ENCODE measurements around the gene RBM22. TPM values are rescaled to one million over a fixed set of nuclear protein-coding genes. Genes with fewer than 3 reads are reported as not detected.

RBM22 gene
- total and polyA plus RNA-seq, 10 of the 15 experiments (the other 5 are each of a cell fraction or from before 2014, with no cell fraction given), result 26.3 to 66.4 (median 43.0) TPM

- TF ChIP-seq RELB (IDR thresholded peaks at IDR 0.05; ENCODE audit: low read depth) (peak; percentile 91), POLR2AphosphoS2 (IDR thresholded peaks at IDR 0.05; ENCODE audit: low read depth, low read length) (peak; percentile 77), RELA (IDR thresholded peaks at IDR 0.05; ENCODE audit: borderline replicate concordance, partially characterized antibody) (peak; percentile 72), ZNF217 (IDR thresholded peaks at IDR 0.05) (no peak), POLR2A (IDR thresholded peaks at IDR 0.05; ENCODE audit: low read depth, low read length) (peak; percentile 93), YBX1 (IDR thresholded peaks at IDR 0.05) (no peak), MXI1 (IDR thresholded peaks at IDR 0.05; ENCODE audit: low read depth, low read length) (peak; percentile 42; the same call in 1 of the 2 replicates), TCF7 (IDR thresholded peaks at IDR 0.05; ENCODE audit: borderline replicate concordance) (no peak), FOXM1 (IDR thresholded peaks at IDR 0.05; ENCODE audit: low read depth, low read length) (no peak), RAD51 (IDR thresholded peaks at IDR 0.05) (no peak), KAT2A (conservative IDR thresholded peaks at IDR 0.05; ENCODE audit: control insufficient read depth, low read depth, low read length) (no peak), PBX3 (IDR thresholded peaks at IDR 0.05; ENCODE audit: insufficient replicate concordance, low read depth, low read length) (no peak), RAD21 (IDR thresholded peaks at IDR 0.05; ENCODE audit: insufficient read depth, low read depth, low read length) (peak; percentile 29; the same call in 1 of the 2 replicates), MAX (IDR thresholded peaks at IDR 0.05; ENCODE audit: low read depth, low read length) (peak; percentile 38; the same call in 1 of the 2 replicates), GABPA (IDR thresholded peaks at IDR 0.05; ENCODE audit: low read depth) (peak; percentile 82), ZNF24 (IDR thresholded peaks at IDR 0.05) (no peak), ATF3 (IDR thresholded peaks at IDR 0.05; ENCODE audit: borderline replicate concordance, extremely low read depth, low read depth, low read length) (peak; percentile 24; the same call in 1 of the 2 replicates), GATAD2B (conservative IDR thresholded peaks at IDR 0.05; ENCODE audit: low read depth) (peak; percentile 74), CHD1 (IDR thresholded peaks at IDR 0.05; ENCODE audit: low read depth, low read length) (peak; percentile 91; the same call in 1 of the 2 replicates), MYC (IDR thresholded peaks at IDR 0.05; ENCODE audit: insufficient read depth, insufficient read length, insufficient replicate concordance, low read length, severe bottlenecking) (peak; percentile 20), NR2C1 (IDR thresholded peaks at IDR 0.05) (0 out of 2 replicates have a peak, but pooled peaks have one; percentile 4), ZNF384 (IDR thresholded peaks at IDR 0.05; ENCODE audit: borderline replicate concordance, low read depth, low read length) (no peak), SUPT20H (IDR thresholded peaks at IDR 0.05; ENCODE audit: borderline replicate concordance, control insufficient read depth, low read depth, low read length) (no peak), BCLAF1 (IDR thresholded peaks at IDR 0.05) (no peak)
Measured at GRCh38 chr5:150700594-150701377, at the start of gene RBM22 (continued).
